Measurements from ENCODE around the gene EMILIN1. TPM values are rescaled to one million over a fixed set of nuclear protein-coding genes. Genes with fewer than 3 reads are reported as not detected.
A peak's percentile ranks its signal among the peaks of the same experiment; 100 is the strongest.

The EMILIN1 gene
- total and polyA plus RNA-seq, 2 of the 4 experiments (the other 2 are of a cell fraction) = 26.5 to 95.6 TPM

DNA sequence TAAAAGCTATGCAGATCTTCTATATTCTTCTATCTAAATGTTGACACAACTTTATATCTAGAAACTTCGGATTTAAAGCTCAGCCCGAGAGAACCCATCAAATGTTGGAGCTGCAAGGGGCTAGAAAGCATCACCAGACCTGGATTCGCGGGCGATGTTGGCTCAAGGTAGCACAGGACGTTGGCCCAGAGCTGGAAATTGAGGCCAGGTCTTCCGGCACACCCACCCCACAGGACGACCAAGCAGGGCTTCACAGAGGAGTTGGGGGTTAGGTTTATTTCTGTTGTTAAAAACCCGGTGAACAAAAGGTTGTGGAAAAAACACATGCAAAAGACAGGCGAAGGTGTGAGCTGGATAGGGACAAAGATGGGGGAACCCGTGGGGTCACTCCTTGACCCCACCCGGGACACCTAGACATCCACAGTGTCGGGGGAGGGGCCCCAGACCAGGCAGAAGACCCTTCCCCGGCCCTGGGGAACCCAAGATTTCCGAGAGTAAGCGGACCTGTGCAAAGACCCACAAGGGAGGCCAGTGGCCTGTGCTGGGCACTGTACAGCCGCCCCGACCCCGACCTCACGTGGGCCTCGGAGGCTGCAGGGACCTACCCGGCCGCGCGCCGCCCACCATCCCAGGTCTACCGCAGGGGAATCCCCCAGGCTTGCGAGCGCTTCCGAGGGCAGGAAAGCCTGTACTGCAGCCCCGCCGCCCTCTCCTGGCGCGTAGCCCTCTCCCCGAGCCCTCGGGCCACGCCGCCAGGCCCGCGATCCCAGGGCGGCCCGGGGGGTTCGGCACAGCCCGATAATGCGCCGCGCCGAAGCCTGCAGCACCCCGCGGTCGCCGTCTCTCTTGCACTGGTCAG lies 28.8 kb upstream of the EMILIN1 start:
- H3K36me3 ChIP-seq (ENCODE audit: control insufficient read depth, insufficient read depth, low read length) = peaks cover 6% of the 10 kb centered on the region; the same call in 1 of the 2 replicates
- ATAC-seq (ENCODE audit: low read depth) (peak; percentile 7), DNase-seq (no peak)
- H3K14ac ChIP-seq (replicated peaks; ENCODE audit: low read depth, low read length) = peak overlapping the region; percentile 60; the same call in 1 of the 2 replicates
- peak overlapping the region in 1 of 2 experiments; percentile 39; a peak in 1 of 4 replicates for H4K8ac ChIP-seq (ENCODE audit: low read depth in 2 of 2, low read length in 2 of 2)
- H2AK9ac ChIP-seq (replicated peaks; ENCODE audit: low read depth, low read length, poor library complexity) = peak overlapping the region; percentile 81
- no TSS peak for BruUV-seq (replicated peaks)
- no peaks in the 10 kb centered on the region for H3K9me3 ChIP-seq (ENCODE audit: control insufficient read depth, insufficient read depth, low read length)
- 8% methylated on average over 22 of the region's 52 CpGs; no CpG with 5 or more reads in 1 of the 2 experiments for WGBS, 2 experiments (ENCODE audit: extremely low coverage in 2 of 2, insufficient read length in 1 of 2)
- peaks cover 13% of the 10 kb centered on the region for H4K20me1 ChIP-seq (ENCODE audit: insufficient read depth, low read length)
- 0 out of 2 replicates have a peak overlapping the region, but pooled peaks have one; percentile 6 for H3K56ac ChIP-seq (ENCODE audit: extremely low read depth, insufficient read depth, low read length)
- peak overlapping the region; percentile 31; the same call in 1 of the 2 replicates for H4K91ac ChIP-seq (ENCODE audit: insufficient read depth, low read depth, low read length)
- peak overlapping the region; percentile 78 for H3K4me3 ChIP-seq (ENCODE audit: insufficient read depth, low read depth, low read length)
- no peak for TF ChIP-seq BHLHE40 (IDR thresholded peaks at IDR 0.05; ENCODE audit: low read depth, low read length)
- no peak for TF ChIP-seq NFE2L2 (IDR thresholded peaks at IDR 0.05; ENCODE audit: low read depth, low read length)
- TF ChIP-seq POLR2A (IDR thresholded peaks at IDR 0.05; ENCODE audit: low read depth, low read length) = no peak
- TF ChIP-seq, protein P1, sequence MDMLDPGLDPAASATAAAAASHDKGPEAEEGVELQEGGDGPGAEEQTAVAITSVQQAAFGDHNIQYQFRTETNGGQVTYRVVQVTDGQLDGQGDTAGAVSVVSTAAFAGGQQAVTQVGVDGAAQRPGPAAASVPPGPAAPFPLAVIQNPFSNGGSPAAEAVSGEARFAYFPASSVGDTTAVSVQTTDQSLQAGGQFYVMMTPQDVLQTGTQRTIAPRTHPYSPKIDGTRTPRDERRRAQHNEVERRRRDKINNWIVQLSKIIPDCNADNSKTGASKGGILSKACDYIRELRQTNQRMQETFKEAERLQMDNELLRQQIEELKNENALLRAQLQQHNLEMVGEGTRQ (IDR thresholded peaks at IDR 0.05; ENCODE audit: low read depth, low read length) = no peak
- no peak for TF ChIP-seq MAFK (IDR thresholded peaks at IDR 0.05; ENCODE audit: low read depth, low read length)
- TF ChIP-seq SMC3 (IDR thresholded peaks at IDR 0.05; ENCODE audit: low read depth, low read length) = no peak
- TF ChIP-seq, protein P2, sequence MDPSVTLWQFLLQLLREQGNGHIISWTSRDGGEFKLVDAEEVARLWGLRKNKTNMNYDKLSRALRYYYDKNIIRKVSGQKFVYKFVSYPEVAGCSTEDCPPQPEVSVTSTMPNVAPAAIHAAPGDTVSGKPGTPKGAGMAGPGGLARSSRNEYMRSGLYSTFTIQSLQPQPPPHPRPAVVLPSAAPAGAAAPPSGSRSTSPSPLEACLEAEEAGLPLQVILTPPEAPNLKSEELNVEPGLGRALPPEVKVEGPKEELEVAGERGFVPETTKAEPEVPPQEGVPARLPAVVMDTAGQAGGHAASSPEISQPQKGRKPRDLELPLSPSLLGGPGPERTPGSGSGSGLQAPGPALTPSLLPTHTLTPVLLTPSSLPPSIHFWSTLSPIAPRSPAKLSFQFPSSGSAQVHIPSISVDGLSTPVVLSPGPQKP (IDR thresholded peaks at IDR 0.05; ENCODE audit: borderline replicate concordance, low read depth, low read length) = no peak
- no peak for TF ChIP-seq CEBPB (IDR thresholded peaks at IDR 0.05; ENCODE audit: low read depth, low read length)
- TF ChIP-seq CHD1 (IDR thresholded peaks at IDR 0.05; ENCODE audit: low read depth, low read length) = no peak
- TF ChIP-seq MXI1 (IDR thresholded peaks at IDR 0.05; ENCODE audit: borderline replicate concordance, low read depth, low read length) = no peak
- TF ChIP-seq RAD21 (IDR thresholded peaks at IDR 0.05; ENCODE audit: low read length) = no peak
- no peak for TF ChIP-seq FOS (IDR thresholded peaks at IDR 0.05; ENCODE audit: low read depth, low read length)
- TF ChIP-seq MAZ (IDR thresholded peaks at IDR 0.05; ENCODE audit: borderline replicate concordance, low read depth, low read length) = no peak
- no peak for TF ChIP-seq RCOR1 (IDR thresholded peaks at IDR 0.05; ENCODE audit: insufficient replicate concordance, low read length)
- no peak for TF ChIP-seq RFX5 (IDR thresholded peaks at IDR 0.05; ENCODE audit: low read depth, low read length)
- H4K5ac ChIP-seq (ENCODE audit: low read depth, low read length) = 0 out of 2 replicates have a peak overlapping the region, but pooled peaks have one; percentile 14
- in situ Hi-C loops (cut with MboI; ENCODE audit: low sequenced_read_pairs) (no loop called here), intact Hi-C loops (cut with micrococcal nuclease) (loop anchor here (1.0 to 2.0 kb wide), 5 partner anchors 17 to 88 kb away; partner anchors contain the start of genes KHK, OST4 and TMEM214), dilution Hi-C loops (cut with HindIII; ENCODE audit: low sequenced_read_pairs, unreplicated experiment) (no loop called here)
- peak overlapping the region; percentile 64 for H2BK5ac ChIP-seq (ENCODE audit: low read depth, low read length, poor library complexity, severe bottlenecking)
- H3K18ac ChIP-seq (ENCODE audit: low read depth, low read length) = no peak overlapping the region
- H3K9me1 ChIP-seq (ENCODE audit: insufficient read depth, low read length) = peaks cover 9% of the 10 kb centered on the region
- H3K27ac ChIP-seq (ENCODE audit: insufficient read depth, low read length) = peak overlapping the region; percentile 27
- H3K27me3 ChIP-seq (ENCODE audit: control insufficient read depth, insufficient read depth, low read length) = no peaks in the 10 kb centered on the region
- H3K4me1 ChIP-seq (ENCODE audit: control insufficient read depth, insufficient read depth, low read length) = peaks cover 5% of the 10 kb centered on the region
- H2BK120ac ChIP-seq (ENCODE audit: low read depth, low read length) = no peak overlapping the region
- H2AFZ ChIP-seq (replicated peaks; ENCODE audit: low read length, poor library complexity) = peak overlapping the region; percentile 93
- peak overlapping the region; percentile 63 for H3K23ac ChIP-seq (ENCODE audit: low read depth, low read length)
- no peak overlapping the region for H2BK15ac ChIP-seq (ENCODE audit: low read depth, low read length)
- H3K9ac ChIP-seq (ENCODE audit: low read depth, low read length) = peak overlapping the region; percentile 57
- CTCF ChIA-PET = interaction anchor here (0.9 kb wide), 1 partner anchor 32 kb away, joined by 3 read pairs; no protein-coding TSS in a partner anchor
- H3K79me1 ChIP-seq (ENCODE audit: low read depth in 1 of 2, low read length in 2 of 2) = peaks cover 0 to 18% of the 10 kb centered on the region in 2 experiments; a peak in 2 of 4 replicates
- peak overlapping the region; percentile 43; the same call in 1 of the 2 replicates for H3K4ac ChIP-seq (ENCODE audit: low read depth, low read length)
- POLR2A ChIA-PET (ENCODE audit: unreplicated experiment) = interaction anchor here (0.6 to 1.2 kb wide), 3 partner anchors 16 to 1635 kb away, joined by 3 to 10 read pairs (median 10); partner anchors contain the start of gene TMEM214
- H3K4me2 ChIP-seq (ENCODE audit: low read depth, low read length) = peak overlapping the region; percentile 82
- peak overlapping the region; percentile 36; the same call in 1 of the 2 replicates for H2AK5ac ChIP-seq (ENCODE audit: low read depth, low read length)
- no peak overlapping the region for H2BK20ac ChIP-seq (ENCODE audit: low read depth, low read length)

Data from IMR-90 (cell line).